Measurements from ENCODE around the gene DGKD.
"Not testable (repeated sequence)": the region's sequence is repeated elsewhere in the genome, so short reads cannot be mapped to it uniquely, and the experiment has no call there.

DGKD gene

GRCh38 chr2:233353769-233354499 lies at the start of gene DGKD:
Gene DGKD, plus strand, starts transcription at chr2:233354494. Its CDS starts 25 bp downstream, at chr2:233354519.
- peak; percentile 76 for DNase-seq

DNA sequence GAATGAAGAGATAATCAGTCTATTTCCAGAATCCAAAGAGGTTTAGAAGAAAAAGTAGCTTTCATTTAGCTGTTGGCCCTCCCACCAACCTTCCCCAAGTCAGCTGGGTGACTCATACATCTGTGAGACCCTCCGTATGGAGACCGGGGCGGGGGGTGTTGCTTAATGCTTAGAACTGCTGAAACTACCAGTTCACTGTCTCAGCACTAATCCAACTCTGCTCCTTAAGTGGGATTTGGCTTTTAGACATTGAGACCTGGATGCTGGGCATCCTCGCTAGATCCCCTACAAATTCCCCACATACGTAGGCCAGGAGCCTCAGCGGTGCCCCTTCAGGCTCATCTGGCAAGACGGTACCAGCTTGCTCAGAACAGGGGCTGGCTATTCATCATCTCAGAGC lies 46.7 kb upstream of the DGKD start, which contains the start of gene SAG:
TSS of gene SAG (plus strand) at position 252 of the 400 bp plus-strand sequence. CDS start 1,374 bp downstream, outside the sequence.
- DNase-seq: no peak

- no peak for DNase-seq
Measured at GRCh38 chr2:233311241-233311926, 42.9 kb upstream of the DGKD start.

DNA sequence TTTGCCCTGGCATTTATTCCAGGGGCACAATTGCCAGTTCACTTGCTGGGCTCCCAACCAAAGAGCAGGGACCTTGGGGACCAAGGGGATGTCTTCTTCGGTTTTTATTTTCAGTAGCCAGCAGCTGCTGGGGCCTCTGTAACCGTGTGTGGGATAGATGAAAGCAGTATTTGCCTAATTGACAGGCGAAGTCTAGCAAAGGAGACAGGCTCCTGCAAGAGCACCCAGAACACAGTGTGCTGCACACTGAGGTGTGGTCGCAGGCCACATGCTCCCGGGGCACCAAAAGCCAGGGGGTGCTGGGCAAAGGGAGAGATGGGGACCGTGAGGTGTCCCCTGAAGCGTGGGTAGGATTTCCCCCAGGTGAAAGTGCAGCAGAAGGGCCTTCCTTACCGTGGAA lies 41.4 kb upstream of the DGKD start:
- no peak for DNase-seq

DNA sequence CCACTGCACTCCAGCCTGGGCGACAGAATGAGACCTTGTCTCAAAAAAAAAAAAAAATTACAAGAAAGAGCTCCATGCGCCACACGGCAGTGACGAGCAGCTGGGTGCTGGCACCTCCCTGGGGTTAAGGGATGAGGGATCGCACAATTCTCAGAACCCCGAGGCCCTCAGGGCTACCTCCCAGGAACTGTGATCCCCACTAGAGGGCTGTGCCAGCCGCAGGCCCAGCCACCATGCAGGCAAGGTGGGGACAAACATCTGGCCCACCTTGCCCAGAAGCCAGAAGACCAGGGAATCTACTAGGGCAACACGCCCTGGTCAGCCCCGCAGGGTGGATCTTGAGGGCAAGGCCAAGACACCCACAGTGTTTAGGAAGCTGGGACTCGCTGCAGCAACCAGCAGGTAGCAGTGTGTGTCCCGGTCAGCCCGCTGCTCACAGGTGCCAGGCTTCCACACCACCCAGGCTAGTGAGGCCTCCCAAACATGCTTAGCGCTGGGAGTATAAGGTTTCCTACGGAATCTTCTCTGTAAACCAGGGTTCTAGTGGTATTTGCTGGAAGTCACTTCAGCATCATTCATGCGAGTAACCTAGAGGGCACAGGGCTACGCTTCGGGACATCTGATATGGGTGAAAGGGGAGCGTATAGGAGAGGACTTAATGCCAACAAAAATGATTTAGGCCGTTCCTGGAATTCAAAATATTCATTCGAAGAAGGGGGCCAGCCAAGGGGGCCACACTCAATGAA lies 39.9 kb upstream of the DGKD start:
- DNase-seq: no peak

DNA sequence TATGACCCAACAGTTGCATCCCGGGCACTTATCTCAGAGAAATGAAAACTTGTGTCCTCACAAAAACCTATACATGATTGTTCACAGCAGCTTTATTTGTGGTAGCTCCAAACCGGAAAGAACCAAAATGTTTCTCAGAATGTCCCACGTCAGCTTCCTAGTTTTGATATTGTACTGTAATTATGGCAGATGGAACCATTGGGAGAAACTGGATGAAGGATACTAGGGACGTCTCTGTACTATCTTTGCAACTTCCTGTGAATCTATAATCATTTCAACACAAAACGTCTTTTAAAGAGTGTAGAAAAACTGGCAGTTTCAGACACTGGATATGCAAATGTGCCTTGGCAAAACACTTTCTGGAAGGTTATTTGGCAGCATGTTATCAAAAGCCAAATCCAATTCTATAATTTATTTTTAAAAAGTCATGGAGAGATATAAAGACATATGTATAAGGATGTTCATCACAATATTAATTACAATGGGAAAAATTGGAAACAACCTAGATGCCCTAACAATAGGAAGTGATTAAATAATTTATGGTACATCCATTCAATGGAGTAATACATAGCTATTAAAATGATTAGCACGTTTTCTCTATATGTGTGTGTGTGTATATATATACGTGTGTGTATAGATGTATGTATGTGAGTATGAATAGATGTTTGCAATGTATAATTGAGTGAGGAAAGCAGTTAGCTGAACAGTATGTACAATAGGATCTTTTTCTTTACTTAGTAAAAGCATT lies 36.9 kb upstream of the DGKD start:
- DNase-seq: no peak

DNA sequence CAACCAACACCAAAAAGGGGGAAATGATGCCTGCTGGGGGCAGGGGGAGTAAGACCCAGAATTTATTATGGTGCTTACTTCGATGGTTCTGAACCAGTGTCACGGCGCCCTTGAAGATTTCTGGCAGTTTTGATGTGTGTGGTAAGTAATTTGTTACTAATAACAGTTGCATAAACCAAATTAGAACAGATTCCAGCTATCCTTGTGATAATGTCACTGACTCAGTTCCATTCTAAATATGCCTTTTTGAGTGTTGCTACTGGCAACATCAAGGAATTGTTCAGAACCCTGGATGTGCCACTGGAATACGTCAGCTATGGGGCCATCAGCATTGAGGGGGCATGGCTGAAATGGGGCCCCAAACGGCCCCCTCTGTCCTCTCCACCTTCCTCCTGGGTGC lies 35.0 kb upstream of the DGKD start:
- DNase-seq: no peak

DNA sequence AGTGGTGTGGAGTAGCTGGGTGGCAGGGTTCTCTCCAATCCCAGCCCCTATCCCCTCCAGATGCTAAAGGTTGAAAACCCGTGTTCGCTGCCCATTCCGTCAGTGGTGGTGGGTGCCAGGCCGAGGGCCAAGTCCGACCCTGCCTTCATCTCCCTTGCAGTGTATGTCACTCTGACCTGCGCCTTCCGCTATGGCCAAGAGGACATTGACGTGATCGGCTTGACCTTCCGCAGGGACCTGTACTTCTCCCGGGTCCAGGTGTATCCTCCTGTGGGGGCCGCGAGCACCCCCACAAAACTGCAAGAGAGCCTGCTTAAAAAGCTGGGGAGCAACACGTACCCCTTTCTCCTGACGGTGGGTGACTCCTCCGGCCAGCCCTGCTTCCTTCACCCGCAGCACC lies 33.8 kb upstream of the DGKD start:
- DNase-seq: no peak

DNA sequence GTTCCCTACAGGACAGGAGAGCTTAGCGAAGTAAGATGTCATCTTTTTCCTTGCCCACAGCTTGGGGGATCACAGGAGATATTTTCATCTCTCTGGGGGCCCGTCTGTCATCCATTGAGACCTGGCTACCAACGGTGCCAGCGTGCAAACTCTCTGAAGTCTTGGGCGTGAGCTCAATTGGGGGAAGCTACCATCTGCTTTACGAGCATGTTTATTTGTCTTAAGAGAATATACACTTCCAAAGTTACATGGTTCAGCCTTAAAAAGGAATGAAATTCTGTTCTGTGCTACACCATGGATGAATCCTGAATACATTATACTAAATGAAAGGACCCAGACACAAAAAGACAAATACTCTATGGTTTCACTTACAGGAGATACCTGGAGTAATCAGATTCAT lies 33.1 kb upstream of the DGKD start:
- no peak for DNase-seq

GRCh38 chr2:233323851-233324250 lies 30.4 kb upstream of the DGKD start:
- no peak for DNase-seq

DNA sequence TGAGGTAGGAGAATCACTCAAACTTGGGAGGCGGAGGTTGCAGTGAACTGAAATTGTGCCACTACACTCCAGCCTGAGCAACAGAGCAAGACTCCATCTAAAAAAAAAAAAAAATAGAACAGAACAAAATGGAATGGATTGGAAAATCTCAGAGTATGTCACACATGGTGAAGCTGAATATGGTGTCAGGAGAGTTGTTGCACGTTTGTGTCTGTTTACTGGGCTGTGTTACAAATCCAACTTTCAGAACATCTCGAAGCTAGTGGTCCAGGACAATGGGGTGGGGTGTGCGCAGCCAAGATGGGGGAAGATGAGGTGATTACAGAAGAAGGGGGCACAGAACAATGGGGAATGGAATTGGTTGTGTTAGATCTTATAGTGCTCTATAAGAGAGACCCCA lies 29.0 kb upstream of the DGKD start:
- no peak for DNase-seq

DNA sequence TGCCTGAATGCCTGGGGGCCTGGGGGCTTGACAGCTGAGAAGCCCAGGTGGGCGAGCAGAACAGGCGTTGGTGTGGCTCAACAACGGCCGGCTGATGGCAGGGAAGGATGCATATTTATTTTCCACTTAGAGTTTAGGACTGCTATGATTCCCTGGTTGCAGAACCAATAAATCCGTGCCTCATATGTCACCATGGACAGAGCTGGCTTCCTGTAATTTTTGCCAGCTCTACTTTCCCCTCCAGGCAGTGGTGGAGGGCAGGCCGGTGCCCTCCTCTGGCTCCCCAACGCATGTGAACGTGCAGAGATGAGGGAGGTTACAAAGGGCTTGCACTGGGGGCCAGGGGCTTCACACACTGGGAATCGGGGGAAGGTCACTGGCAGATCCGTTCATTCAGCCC lies 28.5 kb upstream of the DGKD start:
- DNase-seq: no peak

GRCh38 chr2:233326500-233326899 lies 27.8 kb upstream of the DGKD start:
- no peak for DNase-seq

GRCh38 chr2:233328922-233329321 lies 25.4 kb upstream of the DGKD start:
- DNase-seq: no peak

DNA sequence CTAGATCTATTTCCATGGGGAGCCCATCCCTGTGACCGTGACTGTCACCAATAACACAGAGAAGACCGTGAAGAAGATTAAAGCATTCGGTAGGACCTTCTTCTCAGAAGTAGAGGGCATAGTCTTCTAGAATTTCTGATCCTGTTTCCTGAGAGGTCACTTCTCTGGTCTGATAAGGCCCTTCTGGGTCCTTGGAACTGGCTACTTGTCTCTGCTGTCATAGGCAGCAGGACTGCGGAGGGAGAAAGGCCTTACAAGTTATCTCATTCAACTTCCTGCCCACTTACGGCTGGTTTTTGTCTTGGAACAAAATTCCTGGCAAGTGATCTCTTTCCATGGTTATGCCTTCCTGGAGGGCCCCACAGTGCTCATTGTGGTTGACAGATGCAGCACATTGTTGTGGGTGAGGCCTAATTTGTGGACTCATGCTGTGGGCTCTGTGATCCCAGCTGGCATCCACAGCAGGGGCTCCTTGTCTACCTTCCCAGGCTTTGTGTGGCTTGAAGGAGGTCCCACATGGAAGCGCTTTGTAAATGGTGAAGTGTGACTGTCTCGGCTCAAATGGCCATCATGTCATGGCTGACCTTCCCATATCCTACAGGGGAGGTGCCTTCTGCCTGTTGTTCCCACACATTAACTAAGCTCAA lies 24.7 kb upstream of the DGKD start:
- no peak for DNase-seq

DNA sequence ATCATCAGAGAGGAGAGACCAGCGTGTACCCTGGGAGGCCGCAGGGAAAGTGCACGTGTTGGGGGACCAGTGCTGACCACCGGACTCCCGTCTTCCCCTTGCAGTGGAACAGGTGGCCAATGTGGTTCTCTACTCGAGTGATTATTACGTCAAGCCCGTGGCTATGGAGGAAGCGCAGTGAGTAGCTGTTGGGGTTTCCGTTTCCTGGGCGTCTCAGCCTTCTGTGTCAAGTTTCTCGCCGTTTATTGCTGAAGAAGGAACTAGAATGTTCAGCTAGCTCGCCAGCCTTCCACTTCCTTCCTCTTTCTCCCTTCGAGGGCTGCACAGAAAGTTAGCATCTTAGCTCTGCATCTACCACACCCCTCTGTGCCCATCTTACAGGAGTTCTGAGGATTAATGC lies 22.8 kb upstream of the DGKD start:
- DNase-seq: peak; percentile 50

DNA sequence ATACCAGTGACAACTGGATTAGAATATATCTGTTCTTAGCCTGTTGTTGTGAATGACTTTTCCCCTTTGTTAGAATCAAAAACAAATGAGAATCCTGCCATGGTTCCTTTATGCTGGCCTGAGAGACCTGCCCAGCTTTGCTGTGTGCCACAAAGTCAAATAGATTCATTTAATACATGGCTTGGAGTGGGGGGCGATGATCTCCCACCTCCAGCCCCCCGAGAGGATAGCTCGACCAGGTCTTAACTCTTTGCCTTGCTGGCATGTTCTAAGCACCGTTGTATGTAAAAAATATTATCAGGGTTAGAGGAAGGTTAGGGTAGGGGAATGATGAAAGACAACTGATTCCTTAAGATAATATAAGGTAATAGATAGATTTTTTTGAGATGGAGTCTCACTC lies 22.2 kb upstream of the DGKD start:
- DNase-seq: no peak

GRCh38 chr2:233334915-233335314 lies 19.4 kb upstream of the DGKD start:
- DNase-seq: no peak

DNA sequence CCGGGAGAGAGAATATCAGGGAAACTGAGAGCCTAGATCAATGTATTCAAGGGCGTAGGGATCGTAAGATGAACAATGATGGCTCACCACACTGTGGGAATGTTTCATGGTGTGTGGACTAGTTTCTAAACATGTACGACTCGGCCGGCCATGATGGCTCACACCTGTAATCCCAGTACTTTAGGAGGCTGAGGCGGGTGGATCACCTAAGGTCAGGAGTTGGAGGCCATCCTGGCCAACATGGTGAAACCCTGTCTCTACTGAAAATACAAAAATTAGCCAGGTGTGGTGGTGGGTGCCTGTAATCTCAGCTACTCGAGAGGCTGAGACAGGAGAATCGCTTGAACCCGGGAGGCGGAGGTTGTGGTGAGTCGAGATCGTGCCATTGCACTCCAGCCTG lies 18.2 kb upstream of the DGKD start:
- DNase-seq: not testable (repeated sequence)

DNA sequence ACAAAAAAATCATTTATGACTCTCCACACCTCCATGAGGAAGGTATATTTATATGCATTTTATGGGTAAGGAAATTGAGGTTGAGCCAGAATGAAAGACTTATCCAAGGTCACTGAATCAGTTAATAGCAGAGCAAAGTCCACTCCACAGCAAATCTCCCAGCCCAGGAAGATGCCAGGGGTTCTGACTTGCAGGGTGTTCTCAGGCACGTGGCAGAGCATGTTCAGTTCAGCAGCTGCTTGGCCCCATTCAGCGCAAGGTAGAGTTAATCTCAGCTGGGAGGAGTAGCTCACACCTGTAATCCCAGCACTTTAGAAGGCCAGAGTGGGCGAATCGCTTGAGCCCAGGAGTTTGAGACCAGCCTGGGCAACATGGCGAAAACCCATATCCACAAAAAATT lies 17.8 kb upstream of the DGKD start:
- DNase-seq: no peak

DNA sequence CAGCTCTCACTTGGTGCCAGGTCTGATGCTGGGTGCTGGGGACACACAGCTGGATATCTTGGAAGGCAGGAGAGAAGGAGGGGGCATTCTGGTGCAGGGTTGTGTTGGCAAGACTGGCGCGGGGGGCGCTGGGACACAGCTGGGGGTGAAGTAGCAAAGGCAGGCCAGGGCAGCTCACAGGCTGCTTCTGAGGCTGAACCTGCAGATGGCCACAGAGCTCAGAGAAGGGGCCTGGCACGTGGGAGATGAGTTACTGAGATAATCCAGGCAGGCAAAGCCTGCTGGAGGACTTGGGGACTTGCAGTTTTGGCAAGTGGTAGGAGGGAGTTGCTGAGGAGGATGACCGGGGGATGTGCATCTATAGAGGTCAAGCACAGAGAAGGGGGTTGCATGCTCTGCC lies 16.2 kb upstream of the DGKD start:
- DNase-seq: no peak

- DNase-seq: no peak
Measured at GRCh38 chr2:233338812-233339368, 15.4 kb upstream of the DGKD start.

Data from activated naive CD4-positive, alpha-beta T cell treated with anti-CD3 and anti-CD28 coated beads, Interleukin-2, amount 50 U/mL, for 16 hours (primary cell).